Hepatocyte (in vitro differentiated cells): ENCODE measurements around the gene GMNN. TPM values are rescaled to one million over a fixed set of nuclear protein-coding genes. Genes with fewer than 3 reads are reported as not detected.

Experiments
- DNase-seq: peaks from one replicate; pipeline ENCODE4 v3.0.0-alpha.2; 2016; ENCODE audit warnings: low spot score
- H2AFZ ChIP-seq: fragments of 200-600 bp; sonication (generic); 2 replicates; pipeline ENCODE4 v1.6.0; 2016; ENCODE audit warnings: antibody characterized with exemption, mild to moderate bottlenecking
- H3K27ac ChIP-seq: fragments of 200-600 bp; sonication (generic); 2 replicates; pipeline ENCODE4 v1.5.1; 2016; ENCODE audit warnings: mild to moderate bottlenecking
- H3K27me3 ChIP-seq: fragments of 200-600 bp; sonication (generic); 2 replicates; pipeline ENCODE4 v1.6.1; 2016
- H3K36me3 ChIP-seq: fragments of 200-600 bp; sonication (generic); replicated peaks from 2 replicates; pipeline ENCODE4 v1.5.1; 2016; ENCODE audit warnings: low read depth; ENCODE audit not compliant: insufficient read depth
- H3K4me1 ChIP-seq: fragments of 200-600 bp; sonication (generic); 2 replicates; pipeline ENCODE4 v1.5.1; 2016; ENCODE audit warnings: mild to moderate bottlenecking, moderate library complexity; ENCODE audit not compliant: insufficient read depth
- H3K4me2 ChIP-seq: fragments of 200-600 bp; sonication (generic); 2 replicates; pipeline ENCODE4 v1.6.0; 2016
- H3K4me3 ChIP-seq: fragments of 200-600 bp; sonication (generic); 2 replicates; pipeline ENCODE4 v1.5.1; 2016; ENCODE audit warnings: mild to moderate bottlenecking
- H3K79me2 ChIP-seq: fragments of 200-600 bp; sonication (generic); 2 replicates; pipeline ENCODE4 v1.6.0; 2017; ENCODE audit warnings: mild to moderate bottlenecking
- H3K9me2 ChIP-seq: fragments of 200-600 bp; sonication (generic); replicated peaks from 2 replicates; pipeline ENCODE4 v1.6.0; 2017; ENCODE audit warnings: mild to moderate bottlenecking; ENCODE audit not compliant: insufficient read depth
- H3K9me3 ChIP-seq: fragments of 200-600 bp; sonication (generic); 2 replicates; pipeline ENCODE4 v1.5.1; 2016; ENCODE audit warnings: low read depth, mild to moderate bottlenecking
- H4K20me1 ChIP-seq: fragments of 200-600 bp; sonication (generic); 2 replicates; pipeline ENCODE4 v1.6.0; 2016; ENCODE audit warnings: mild to moderate bottlenecking; ENCODE audit not compliant: insufficient read depth, poor library complexity, severe bottlenecking
- EZH2 ChIP-seq: fragments of 200-600 bp; sonication (generic); IDR thresholded peaks from 2 replicates; pipeline ENCODE4 v1.6.1; 2016; ENCODE audit warnings: antibody characterized with exemption, mild to moderate bottlenecking, borderline replicate concordance
- EZH2phosphoT487 ChIP-seq: fragments of 200-600 bp; sonication (generic); IDR thresholded peaks from one replicate; pipeline ENCODE4 v1.6.1; 2018; ENCODE audit warnings: antibody characterized with exemption, mild to moderate bottlenecking, low read depth, moderate library complexity; ENCODE audit not compliant: unreplicated experiment, severe bottlenecking
- WGBS: methylation state at CpG from one replicate; pipeline ENCODE4 v1.1.6; 2016; ENCODE audit warnings: low lambda C conversion rate; ENCODE audit errors: missing lambda C conversion rate; 5-methylcytosine and 5-hydroxymethylcytosine counted together
- polyA plus RNA-seq: library from polyadenylated mRNA; unstranded; fragments of >200 nt; fragmentation: Nextera tagmentation; extraction: Ambion mirVana; gene quantifications from 2 replicates; pipeline ENCODE4 v1.2.1, GENCODE V29; 2016
- total RNA-seq: library from RNA; depleted of rRNA; stranded (reverse); fragments of >200 nt; gene quantifications from 2 replicates; pipeline ENCODE4 v1.2.3, GENCODE V29; 2014
- TF ChIP-seq, protein P1 (sequence below): fragments of 200-600 bp; sonication (generic); IDR thresholded peaks from 2 replicates; pipeline ENCODE4 v1.5.1; 2016; ENCODE audit warnings: antibody characterized with exemption, mild to moderate bottlenecking; ENCODE audit not compliant: poor library complexity

GMNN gene
- total and polyA plus RNA-seq, 2 experiments from 2014 or later, result 65.3 to 73.1 TPM

DNA sequence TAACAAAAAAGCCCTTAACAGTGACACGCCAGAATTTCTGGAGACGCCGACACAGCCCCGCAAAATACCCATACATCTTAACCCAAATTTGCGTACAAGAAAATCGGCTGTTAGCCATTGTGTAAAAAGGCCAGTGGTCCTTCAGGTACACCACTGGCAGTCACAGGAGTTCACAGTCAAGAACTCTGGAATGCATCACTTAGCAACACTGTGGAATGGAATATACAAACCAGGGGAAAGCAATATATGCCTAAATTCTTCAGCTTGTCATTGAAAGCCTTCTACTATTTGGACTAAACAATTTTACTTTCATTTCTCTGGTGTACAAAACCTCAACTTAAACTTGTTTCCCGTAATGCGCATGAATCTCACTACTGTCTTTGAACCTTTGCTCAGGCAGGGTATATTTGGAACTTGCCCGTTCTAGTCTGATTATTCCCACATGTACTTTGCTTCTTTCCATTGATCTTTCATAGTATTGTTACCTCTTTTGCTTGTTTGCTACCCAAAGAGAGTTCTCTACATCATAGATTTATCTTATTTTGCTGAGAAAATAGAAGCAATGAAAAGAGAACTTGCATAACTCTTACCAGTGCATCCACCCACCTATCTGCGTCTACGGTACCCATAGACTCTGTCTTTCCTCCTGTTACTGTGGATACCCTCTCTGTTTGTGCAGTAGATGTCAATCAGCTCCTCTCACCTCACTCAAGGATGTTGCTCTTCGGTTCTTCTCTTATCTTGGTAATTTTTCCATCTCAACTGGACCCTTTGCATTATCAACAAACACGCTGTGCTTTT, 24.2 kb downstream of the GMNN start, which contains the start of gene ARMH2:
Gene ARMH2 (minus strand): TSS at position 178 of the 801 bp plus-strand sequence. CDS start 60 bp downstream, at position 118.
- no peak within 1 kb of the TSS for H3K4me2 ChIP-seq
- H3K27me3 ChIP-seq, result no peaks in the 10 kb centered on the region
- no peak within 1 kb of the TSS for H3K4me3 ChIP-seq
- no peak for DNase-seq
- 88% methylated on average over 13 of the region's 13 CpGs for WGBS
- peaks cover 11% of the 10 kb centered on the region for H3K4me1 ChIP-seq
- H3K9me3 ChIP-seq, result no peaks in the 10 kb centered on the region
- no peaks in the 10 kb centered on the region for H4K20me1 ChIP-seq
- no peak within 1 kb of the TSS for H2AFZ ChIP-seq
- TF ChIP-seq EZH2, result no peak
- TF ChIP-seq, protein P1, sequence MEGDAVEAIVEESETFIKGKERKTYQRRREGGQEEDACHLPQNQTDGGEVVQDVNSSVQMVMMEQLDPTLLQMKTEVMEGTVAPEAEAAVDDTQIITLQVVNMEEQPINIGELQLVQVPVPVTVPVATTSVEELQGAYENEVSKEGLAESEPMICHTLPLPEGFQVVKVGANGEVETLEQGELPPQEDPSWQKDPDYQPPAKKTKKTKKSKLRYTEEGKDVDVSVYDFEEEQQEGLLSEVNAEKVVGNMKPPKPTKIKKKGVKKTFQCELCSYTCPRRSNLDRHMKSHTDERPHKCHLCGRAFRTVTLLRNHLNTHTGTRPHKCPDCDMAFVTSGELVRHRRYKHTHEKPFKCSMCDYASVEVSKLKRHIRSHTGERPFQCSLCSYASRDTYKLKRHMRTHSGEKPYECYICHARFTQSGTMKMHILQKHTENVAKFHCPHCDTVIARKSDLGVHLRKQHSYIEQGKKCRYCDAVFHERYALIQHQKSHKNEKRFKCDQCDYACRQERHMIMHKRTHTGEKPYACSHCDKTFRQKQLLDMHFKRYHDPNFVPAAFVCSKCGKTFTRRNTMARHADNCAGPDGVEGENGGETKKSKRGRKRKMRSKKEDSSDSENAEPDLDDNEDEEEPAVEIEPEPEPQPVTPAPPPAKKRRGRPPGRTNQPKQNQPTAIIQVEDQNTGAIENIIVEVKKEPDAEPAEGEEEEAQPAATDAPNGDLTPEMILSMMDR, result no peak
- TF ChIP-seq EZH2phosphoT487, result no peak
- no peaks in the 10 kb centered on the region for H3K36me3 ChIP-seq
- no peaks in the 10 kb centered on the region for H3K9me2 ChIP-seq
- H3K27ac ChIP-seq, result no peak within 1 kb of the TSS
- no peaks in the 10 kb centered on the region for H3K79me2 ChIP-seq

GRCh38 chr6:24799541-24799915, 24.8 kb downstream of the GMNN start:
- no peak for DNase-seq
- no peak overlapping the region for H3K4me3 ChIP-seq
- 90% methylated on average over 1 of the region's 1 CpG for whole genome bisulfite sequencing

DNA sequence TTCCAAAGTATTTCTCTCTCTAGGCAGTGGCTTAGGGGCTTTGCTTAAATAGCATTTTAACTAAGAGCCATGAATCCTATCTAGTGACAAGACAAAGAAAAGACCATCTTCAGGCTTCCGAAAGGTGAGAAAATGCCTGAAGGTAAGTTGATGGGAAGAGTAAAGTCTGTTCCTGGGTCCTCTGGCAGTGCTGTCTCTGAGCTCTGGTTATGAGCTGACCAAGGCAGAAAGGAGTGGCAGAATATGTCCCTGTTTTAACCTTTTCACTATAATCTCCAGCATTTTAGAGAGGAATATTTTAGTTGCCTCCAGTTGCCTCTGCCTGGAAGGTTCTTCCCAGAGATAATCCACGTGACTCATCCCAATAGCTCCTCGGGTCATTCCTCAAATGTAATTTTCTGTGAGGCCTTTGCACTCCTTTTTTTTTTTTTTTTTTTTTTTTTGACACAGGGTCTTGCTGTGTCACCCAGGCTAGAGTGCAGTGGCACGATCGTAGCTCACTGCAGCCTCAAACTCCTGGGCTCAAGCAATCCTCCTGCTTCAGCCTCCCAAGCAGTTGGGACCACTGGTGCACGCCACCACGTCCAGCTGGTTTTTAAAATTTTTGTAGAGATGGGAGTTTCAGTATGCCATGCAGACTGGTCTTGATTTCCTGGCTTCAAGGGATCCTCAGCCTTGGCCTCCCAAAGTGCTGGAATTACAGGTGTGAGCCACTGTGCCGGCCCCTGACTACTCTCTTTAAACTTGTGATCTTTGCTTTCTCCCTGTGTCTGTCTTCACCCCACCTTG, 27.7 kb downstream of the GMNN start:
- TF ChIP-seq, protein P1, result no peak
- TF ChIP-seq EZH2phosphoT487 (no peak), EZH2 (no peak)
- Histone ChIP-seq H4K20me1 (no peaks in the 10 kb centered on the region), H3K36me3 (no peaks in the 10 kb centered on the region), H3K4me2 (peak overlapping the region; percentile 39), H2AFZ (no peak overlapping the region), H3K4me3 (no peak overlapping the region), H3K79me2 (no peaks in the 10 kb centered on the region), H3K9me3 (no peaks in the 10 kb centered on the region), H3K27me3 (no peaks in the 10 kb centered on the region), H3K27ac (peak overlapping the region; percentile 86), H3K4me1 (peaks cover 11% of the 10 kb centered on the region), H3K9me2 (no peaks in the 10 kb centered on the region)
- 71% methylated on average over 8 of the region's 8 CpGs for WGBS
- no peak for DNase-seq

More at GRCh38 chr6:24799541-24799915, 24.8 kb downstream of the GMNN start:
- Histone ChIP-seq H3K9me2 (no peaks in the 10 kb centered on the region), H2AFZ (no peak overlapping the region), H3K79me2 (no peaks in the 10 kb centered on the region), H3K27ac (no peak overlapping the region), H4K20me1 (no peaks in the 10 kb centered on the region), H3K36me3 (no peaks in the 10 kb centered on the region), H3K27me3 (no peaks in the 10 kb centered on the region), H3K9me3 (no peaks in the 10 kb centered on the region), H3K4me2 (no peak overlapping the region), H3K4me1 (peaks cover 11% of the 10 kb centered on the region)
- TF ChIP-seq EZH2 (no peak), EZH2phosphoT487 (no peak)
- TF ChIP-seq, protein P1, result no peak
